Measurements from ENCODE around the gene CNTRL.
"Not testable (repeated sequence)": the region's sequence is repeated elsewhere in the genome, so short reads cannot be mapped to it uniquely, and the experiment has no call there.

Gene CNTRL

GRCh38 chr9:121138561-121138960 lies 63.8 kb downstream of the CNTRL start:
- no peak for DNase-seq

- DNase-seq: no peak
These were observed 64.2 kb downstream of the CNTRL start for GRCh38 chr9:121138973-121139372.

- DNase-seq: no peak
These were observed 65.4 kb downstream of the CNTRL start for GRCh38 chr9:121140162-121140561.

- DNase-seq: no peak
These were observed 66.6 kb downstream of the CNTRL start for GRCh38 chr9:121141306-121141705.

- no peak for DNase-seq
These were observed 67.0 kb downstream of the CNTRL start for GRCh38 chr9:121141706-121142105.

GRCh38 chr9:121143771-121144170 lies 69.0 kb downstream of the CNTRL start:
- DNase-seq: no peak

GRCh38 chr9:121144482-121144881 lies 69.7 kb downstream of the CNTRL start:
- no peak for DNase-seq

- no peak for DNase-seq
These were observed 75.4 kb downstream of the CNTRL start for GRCh38 chr9:121150188-121150587.

GRCh38 chr9:121153642-121154041 lies 78.9 kb downstream of the CNTRL start:
- no peak for DNase-seq

- DNase-seq: no peak
These were observed 80.0 kb downstream of the CNTRL start for GRCh38 chr9:121154782-121155181.

GRCh38 chr9:121156263-121156731 lies 81.5 kb downstream of the CNTRL start:
- DNase-seq: no peak

- DNase-seq: no peak
These were observed 83.2 kb downstream of the CNTRL start for GRCh38 chr9:121157939-121158338.

- no peak for DNase-seq
These were observed 85.3 kb downstream of the CNTRL start for GRCh38 chr9:121160025-121160424.

- DNase-seq: no peak
These were observed 93.3 kb downstream of the CNTRL start for GRCh38 chr9:121168052-121168451.

GRCh38 chr9:121169094-121169601 lies 94.4 kb downstream of the CNTRL start:
- no peak for DNase-seq

GRCh38 chr9:121171236-121171635 lies 96.5 kb downstream of the CNTRL start:
- DNase-seq: no peak

GRCh38 chr9:121172726-121173487 lies 98.2 kb downstream of the CNTRL start:
- DNase-seq: no peak

GRCh38 chr9:121173501-121173900 lies 98.7 kb downstream of the CNTRL start:
- no peak for DNase-seq

GRCh38 chr9:121178676-121179372 lies 104.1 kb downstream of the CNTRL start:
- no peak for DNase-seq

GRCh38 chr9:121179373-121179721 lies 104.6 kb downstream of the CNTRL start:
- not testable (repeated sequence) for DNase-seq

- no peak for DNase-seq
These were observed 105.4 kb downstream of the CNTRL start for GRCh38 chr9:121179930-121180681.

GRCh38 chr9:121182101-121182836 lies 107.5 kb downstream of the CNTRL start:
- no peak for DNase-seq

- no peak for DNase-seq
These were observed 108.2 kb downstream of the CNTRL start for GRCh38 chr9:121182989-121183388.
